GM19467 (cell line): Measurements from ENCODE around the gene KIFC1.
A peak's percentile ranks its signal among the peaks of the same experiment; 100 is the strongest.
"Not testable (repeated sequence)": the region's sequence is repeated elsewhere in the genome, so short reads cannot be mapped to it uniquely, and the experiment has no call there.

Experiments
- ATAC-seq: cut with Tn5 transposase; IDR thresholded peaks from one replicate; pipeline ENCODE4 v1.9.1; 2021; ENCODE audit warnings: mild to moderate bottlenecking, moderate library complexity; ENCODE audit not compliant: unreplicated experiment

The KIFC1 gene

DNA sequence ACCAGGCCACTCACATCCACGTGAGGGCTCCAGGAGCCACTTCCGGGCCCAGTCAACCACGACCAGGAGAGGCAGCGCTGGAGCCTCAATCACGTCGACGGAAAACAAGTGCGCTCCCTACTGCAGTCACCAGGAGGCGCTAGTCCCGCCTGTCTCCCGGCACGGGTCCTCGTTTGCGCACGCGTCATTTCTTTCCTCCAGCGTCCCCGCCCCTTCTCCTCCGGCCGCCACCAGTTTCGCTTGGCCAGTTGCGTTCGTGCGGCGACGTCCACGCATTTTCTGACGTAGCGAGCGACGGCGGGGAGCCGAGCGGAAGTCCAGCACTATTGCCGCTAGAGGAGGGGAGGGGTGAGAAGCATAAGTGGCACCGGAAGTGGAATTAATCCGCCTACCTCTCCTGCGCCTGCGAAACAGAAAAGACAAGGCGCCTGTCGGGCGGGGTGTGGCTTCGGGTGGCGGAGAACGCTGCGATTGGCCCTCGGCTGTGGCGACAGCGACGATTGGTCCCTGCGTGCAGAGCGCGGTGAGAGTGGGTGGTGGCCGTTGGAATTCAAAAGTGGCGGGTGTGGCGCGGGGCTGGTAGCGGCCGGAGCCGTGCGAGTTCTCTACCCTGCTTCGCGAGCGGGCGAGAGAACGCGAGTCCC lies at the start of gene KIFC1:
KIFC1 (plus strand) TSS at position 546 of the 644 bp plus-strand sequence. CDS start 163 bp downstream, outside the sequence.
- peak; percentile 87 for ATAC-seq

DNA sequence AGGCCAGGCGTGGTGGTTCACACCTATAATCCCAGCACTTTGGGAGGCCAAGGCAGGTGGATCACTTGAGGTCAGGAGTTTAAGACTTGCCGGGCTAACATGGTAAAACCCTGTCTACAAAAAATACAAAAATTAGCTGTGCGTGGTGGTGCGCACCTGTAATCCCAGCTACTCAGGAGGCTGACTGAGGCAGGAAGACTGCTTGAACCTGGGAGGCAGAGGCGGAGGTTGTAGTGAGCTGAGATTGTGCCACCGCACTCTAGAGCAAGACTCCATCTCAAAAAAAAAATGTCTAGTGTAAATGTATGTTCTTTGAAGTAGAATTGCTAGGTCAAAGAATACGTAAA lies 48.0 kb upstream of the KIFC1 start:
- not testable (repeated sequence) for ATAC-seq

GRCh38 chr6:33343953-33344611 lies 47.5 kb upstream of the KIFC1 start:
- peak; percentile 62 for ATAC-seq

DNA sequence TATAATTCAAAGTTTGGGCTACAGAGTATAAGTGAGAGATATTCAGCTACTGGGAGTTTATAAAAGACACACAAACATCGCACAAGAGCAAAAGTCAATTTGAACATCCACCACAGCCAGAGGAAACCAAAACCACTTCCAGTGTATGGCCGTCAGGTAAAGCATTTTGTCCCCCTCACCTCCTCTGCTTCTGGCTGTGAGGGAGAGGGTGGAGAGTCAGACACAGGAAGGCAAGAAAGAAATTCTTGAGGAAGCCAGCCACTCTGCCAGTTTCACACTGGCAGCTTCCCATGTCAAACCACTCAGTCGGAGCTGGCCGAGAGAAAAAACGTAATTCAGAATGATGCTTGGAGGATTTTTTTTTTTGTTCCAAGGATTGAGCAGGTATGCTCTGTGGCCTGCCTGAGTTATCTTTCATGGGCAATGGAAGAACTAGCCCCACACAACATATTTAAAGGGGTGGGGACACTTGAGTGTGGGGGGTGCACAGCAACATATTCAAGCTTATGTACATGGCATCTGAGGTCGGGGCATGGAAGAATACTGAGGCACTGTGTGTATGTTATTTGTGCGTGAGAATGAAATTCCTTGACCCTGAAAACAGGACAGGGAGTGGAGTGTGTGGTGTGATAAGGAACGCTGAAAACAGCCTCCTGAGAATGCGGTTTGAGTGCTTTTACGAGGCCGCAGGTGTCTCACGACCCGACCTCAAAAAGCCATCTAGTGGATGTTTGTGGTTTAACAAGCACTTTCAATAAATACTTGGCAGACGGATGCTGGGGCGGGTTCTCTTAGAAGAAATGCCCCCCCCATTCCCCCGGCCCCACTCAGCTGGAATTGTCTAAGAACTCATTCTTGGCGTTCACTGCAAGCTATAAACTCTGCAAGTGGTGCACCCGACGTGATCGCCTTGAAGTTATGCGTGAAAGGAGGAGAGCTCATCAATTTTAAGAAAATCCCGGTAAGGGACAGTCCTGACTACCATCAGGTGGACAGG lies 46.6 kb upstream of the KIFC1 start:
- no peak for ATAC-seq

- not testable (repeated sequence) for ATAC-seq
Measured at GRCh38 chr6:33346972-33347371, 44.7 kb upstream of the KIFC1 start.

DNA sequence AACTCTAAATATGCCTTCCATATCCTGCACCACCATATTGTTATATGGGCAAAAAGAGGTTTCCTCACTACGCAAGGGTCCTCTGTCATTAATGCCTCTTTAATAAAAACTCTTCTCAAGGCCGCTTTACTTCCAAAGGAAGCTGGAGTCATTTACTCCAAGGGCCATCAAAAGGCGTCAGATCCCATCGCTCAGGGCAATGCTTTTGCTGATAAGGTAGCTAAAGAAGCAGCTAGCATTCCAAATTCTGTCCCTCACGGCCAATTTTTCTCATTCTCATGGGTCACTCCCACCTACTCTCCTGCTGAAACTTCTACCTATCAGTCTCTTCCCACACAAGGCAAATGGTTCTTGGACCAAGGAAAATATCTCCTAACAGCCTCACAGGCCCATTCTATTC lies 43.8 kb upstream of the KIFC1 start:
- no peak for ATAC-seq

- ATAC-seq = not testable (repeated sequence)
Measured at GRCh38 chr6:33355860-33356259, 35.8 kb upstream of the KIFC1 start.

GRCh38 chr6:33356295-33356694 lies 35.3 kb upstream of the KIFC1 start:
- no peak for ATAC-seq

GRCh38 chr6:33357160-33357871 lies 34.3 kb upstream of the KIFC1 start:
- not testable (repeated sequence) for ATAC-seq

DNA sequence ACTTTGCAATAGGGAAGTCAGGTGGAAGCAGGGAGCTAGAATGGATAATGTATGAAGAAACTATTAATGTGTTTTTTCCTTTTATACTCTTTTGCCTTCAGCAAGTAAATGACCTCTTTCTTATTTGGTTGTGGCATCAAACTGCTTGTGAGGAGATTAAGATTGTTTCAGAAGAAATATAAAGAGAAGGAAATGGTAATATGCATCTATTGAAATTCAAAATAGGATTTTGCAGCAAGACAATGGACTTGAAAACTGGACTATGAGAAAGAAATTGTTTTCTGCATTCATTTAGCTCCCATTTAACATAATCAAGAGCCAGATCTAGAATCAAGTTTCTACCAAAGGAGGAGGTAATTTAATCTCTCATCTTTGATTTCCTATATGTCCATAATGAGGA lies 32.3 kb upstream of the KIFC1 start:
- no peak for ATAC-seq

GRCh38 chr6:33363486-33363885 lies 28.1 kb upstream of the KIFC1 start:
- not testable (repeated sequence) for ATAC-seq

- not testable (repeated sequence) for ATAC-seq
Measured at GRCh38 chr6:33364475-33365205, 27.0 kb upstream of the KIFC1 start.

GRCh38 chr6:33365206-33365971 lies 26.2 kb upstream of the KIFC1 start:
- ATAC-seq = not testable (repeated sequence)

- ATAC-seq = no peak
Measured at GRCh38 chr6:33367009-33367714, 24.5 kb upstream of the KIFC1 start.

- not testable (repeated sequence) for ATAC-seq
Measured at GRCh38 chr6:33367715-33368025, 24.0 kb upstream of the KIFC1 start.

DNA sequence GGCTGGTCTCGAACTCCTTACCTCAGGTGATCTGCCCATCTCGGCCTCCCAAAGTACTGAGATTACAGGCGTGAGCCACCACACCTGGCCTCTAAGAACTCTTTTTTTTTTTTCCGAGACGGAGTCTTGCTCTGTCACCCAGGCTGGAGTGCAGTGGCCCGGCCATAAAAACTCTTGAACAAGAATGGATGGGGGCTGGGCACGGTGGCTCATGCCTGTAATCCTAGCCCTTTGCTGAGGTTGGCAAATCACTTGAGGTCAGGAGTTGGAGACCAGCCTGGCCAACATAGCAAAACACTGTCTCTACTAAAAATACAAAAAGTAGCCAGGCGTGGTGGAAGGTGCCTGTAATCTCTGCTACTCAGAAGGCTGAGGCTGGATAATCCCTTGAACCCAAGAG lies 19.7 kb upstream of the KIFC1 start:
- ATAC-seq = not testable (repeated sequence)

GRCh38 chr6:33372526-33373123 lies 19.0 kb upstream of the KIFC1 start:
- ATAC-seq = no peak
